B cell (primary cell): ENCODE results near the gene ZNF750. TPM values are rescaled to one million over a fixed set of nuclear protein-coding genes. Genes with fewer than 3 reads are reported as not detected.

Source experiments
- ATAC-seq: fragments of 200-7000 bp; cut with Tn5 transposase; one replicate; pipeline ENCODE4 v1.10.0; 2021; ENCODE audit warnings: low read depth, mild to moderate bottlenecking, moderate number of reproducible peaks, moderate library complexity
- CTCF ChIA-PET: fragments of 350-600 bp; sonication (Branson Sonifier 250); formaldehyde crosslinking; loops from one replicate; lab custom pipeline; 2021; ENCODE audit warnings: antibody characterized with exemption, inconsistent platforms; lab: Charles Lee
- POLR2A ChIA-PET: fragments of 350-600 bp; sonication (Branson Sonifier 250); formaldehyde crosslinking; loops from one replicate; lab custom pipeline; 2021; ENCODE audit warnings: antibody characterized with exemption; lab: Charles Lee
- DNase-seq: peaks from one replicate; pipeline ENCODE4 v3.0.0; 2013
- H2AFZ ChIP-seq: 2 replicates; pipeline ENCODE4 v1.6.1; 2012; ENCODE audit warnings: mild to moderate bottlenecking, low read depth, low read length; ENCODE audit not compliant: insufficient read depth, poor library complexity, severe bottlenecking
- H3K27ac ChIP-seq, 2 donors: 1 replicate in 1 of 2; 2 replicates in 1 of 2; pipeline ENCODE4 v1.5.1; 2012 to 2013; ENCODE audit warnings: low read length in 2 of 2, mild to moderate bottlenecking in 2 of 2, moderate library complexity in 1 of 2
- H3K27me3 ChIP-seq, 4 experiments: fragments of 200-600 bp in 1 of 4; sonication (generic) in 1 of 4; replicated peaks in 1 of 4; 1 replicate in 2 of 4; 2 replicates in 2 of 4; pipeline versions ENCODE4 v1.6.1 to v1.7.0; 2013 to 2016; ENCODE audit warnings: low read length in 3 of 4, mild to moderate bottlenecking in 2 of 4, mixed read lengths in 1 of 4, moderate library complexity in 1 of 4; ENCODE audit not compliant: insufficient read depth in 4 of 4, control insufficient read depth in 3 of 4; ENCODE audit errors: control extremely low read depth in 1 of 4
- H3K36me3 ChIP-seq, 2 experiments: replicated peaks in 1 of 2; 1 replicate in 1 of 2; 2 replicates in 1 of 2; pipeline versions ENCODE4 v1.6.1 to v1.7.1; 2013; ENCODE audit warnings: low read length in 1 of 2; ENCODE audit not compliant: insufficient read depth in 2 of 2, control insufficient read depth in 1 of 2; ENCODE audit errors: control extremely low read depth in 1 of 2, extremely low read depth in 1 of 2
- H3K4me1 ChIP-seq, 2 donors: fragments of 200-600 bp in 1 of 2; sonication (generic) in 1 of 2; 1 replicate in 1 of 2; 2 replicates in 1 of 2; pipeline versions ENCODE4 v1.5.1 to v1.6.1; 2013 to 2017; ENCODE audit warnings: low read length in 2 of 2; ENCODE audit not compliant: control insufficient read depth in 2 of 2, insufficient read depth in 2 of 2
- H3K4me2 ChIP-seq: replicated peaks from 2 replicates; pipeline ENCODE3; 2012; ENCODE audit warnings: mild to moderate bottlenecking, low read depth, low read length; ENCODE audit not compliant: poor library complexity, severe bottlenecking
- H3K4me3 ChIP-seq, 5 experiments: fragments of 200-600 bp in 1 of 5; sonication (generic) in 1 of 5; 1 replicate in 3 of 5; 2 replicates in 2 of 5; pipeline versions ENCODE4 v1.5.1 to v1.7.0; 2011 to 2016; ENCODE audit warnings: low read length in 4 of 5, mild to moderate bottlenecking in 4 of 5, low read depth in 2 of 5, control low read depth in 1 of 5, moderate library complexity in 1 of 5; ENCODE audit not compliant: insufficient read depth in 1 of 5; ENCODE audit errors: control extremely low read depth in 1 of 5, extremely low read depth in 1 of 5
- H3K79me2 ChIP-seq: fragments of 200-600 bp; sonication (generic); one replicate; pipeline ENCODE4 v1.6.0; 2016; ENCODE audit warnings: low read length; ENCODE audit not compliant: control insufficient read depth, insufficient read depth
- H3K9ac ChIP-seq: fragments of 200-600 bp; sonication (generic); 2 replicates; pipeline ENCODE4 v1.6.1; 2017; ENCODE audit warnings: mild to moderate bottlenecking, low read length, moderate library complexity
- H3K9me3 ChIP-seq, 3 donors: one replicate each; pipeline versions ENCODE4 v1.6.1 to v1.7.1; 2013; ENCODE audit warnings: low read length in 2 of 3; ENCODE audit not compliant: control insufficient read depth in 2 of 3, insufficient read depth in 1 of 3; ENCODE audit errors: control extremely low read depth in 1 of 3
- H4K20me1 ChIP-seq: 2 replicates; pipeline ENCODE4 v1.6.0; 2012; ENCODE audit warnings: mild to moderate bottlenecking, low read length; ENCODE audit not compliant: insufficient read depth, control insufficient read depth, poor library complexity, severe bottlenecking
- H3K27ac Mint-ChIP-seq: one replicate; pipeline ENCODE4 v1.8.0; 2021; ENCODE audit warnings: mixed read lengths
- H3K27me3 Mint-ChIP-seq: one replicate; pipeline ENCODE4 v1.8.0; 2021; ENCODE audit warnings: mixed read lengths
- H3K4me1 Mint-ChIP-seq: one replicate; pipeline ENCODE4 v1.8.0; 2021; ENCODE audit warnings: mixed read lengths
- H3K4me3 Mint-ChIP-seq: one replicate; pipeline ENCODE4 v1.8.0; 2021; ENCODE audit warnings: mixed read lengths
- H3K9me3 Mint-ChIP-seq: one replicate; pipeline ENCODE4 v1.8.0; 2022; ENCODE audit warnings: mixed read lengths; ENCODE audit not compliant: insufficient read depth
- EZH2 ChIP-seq: IDR thresholded peaks from 2 replicates; pipeline ENCODE4 v1.6.1; 2012; ENCODE audit warnings: borderline replicate concordance, low read depth, mild to moderate bottlenecking, moderate library complexity, low read length; ENCODE audit not compliant: insufficient read depth, poor library complexity, severe bottlenecking
- WGBS: methylation state at CpG from one replicate; pipeline ENCODE4 v1.1.5; 2013; ENCODE audit warnings: missing lambda C conversion rate; ENCODE audit not compliant: insufficient coverage; 5-methylcytosine and 5-hydroxymethylcytosine counted together
- intact Hi-C: fragments of 100-400 bp; cut with micrococcal nuclease; formaldehyde crosslinking; loops from one replicate; pipeline ENCODE4 v1.10.0; 2022
- polyA plus RNA-seq: library from polyadenylated mRNA; depleted of rRNA; stranded (reverse); fragments of >200 nt; gene quantifications from 2 replicates; pipeline ENCODE4 v1.2.3, GENCODE V29; 2012
- total RNA-seq, 2 donors: library from RNA; stranded (reverse); fragments of 120-200 nt in 1 of 2; gene quantifications; 1 replicate in 1 of 2; 2 replicates in 1 of 2; pipeline versions ENCODE4 v1.2.3 to v1.2.4, GENCODE V29; 2013 to 2022
- TF ChIP-seq, protein P1 (sequence below): fragments of 200-600 bp; IDR thresholded peaks from one replicate; pipeline ENCODE4 v1.8.0; 2022; ENCODE audit warnings: antibody characterized with exemption, mild to moderate bottlenecking

ZNF750 gene
- total and polyA plus RNA-seq, 2 donors (not counting 1 experiment from before 2014, with no cell fraction given): not detected

DNA sequence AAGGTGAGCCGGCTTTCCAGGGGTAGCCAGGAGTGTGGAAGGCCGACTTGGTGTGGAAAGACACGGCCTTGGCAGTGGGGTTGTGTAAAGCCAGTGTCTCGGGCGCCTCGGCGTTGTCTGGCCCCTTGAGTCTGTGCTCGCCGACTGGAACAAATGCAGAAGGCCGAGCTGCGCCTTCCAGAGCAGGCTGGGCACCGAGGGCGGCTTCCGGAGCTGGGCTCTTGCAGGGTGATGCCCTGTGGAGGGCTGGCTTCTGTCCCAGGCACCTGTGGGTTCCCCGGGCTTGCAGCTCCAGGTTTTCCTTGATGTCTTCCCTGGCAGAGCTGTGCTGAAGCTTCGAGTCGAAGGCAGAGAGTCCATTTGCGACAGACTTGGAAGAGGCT is 8.0 kb downstream of the ZNF750 start:
- POLR2A ChIA-PET: no interaction called here
- no peak for ATAC-seq
- TF ChIP-seq, protein P1, sequence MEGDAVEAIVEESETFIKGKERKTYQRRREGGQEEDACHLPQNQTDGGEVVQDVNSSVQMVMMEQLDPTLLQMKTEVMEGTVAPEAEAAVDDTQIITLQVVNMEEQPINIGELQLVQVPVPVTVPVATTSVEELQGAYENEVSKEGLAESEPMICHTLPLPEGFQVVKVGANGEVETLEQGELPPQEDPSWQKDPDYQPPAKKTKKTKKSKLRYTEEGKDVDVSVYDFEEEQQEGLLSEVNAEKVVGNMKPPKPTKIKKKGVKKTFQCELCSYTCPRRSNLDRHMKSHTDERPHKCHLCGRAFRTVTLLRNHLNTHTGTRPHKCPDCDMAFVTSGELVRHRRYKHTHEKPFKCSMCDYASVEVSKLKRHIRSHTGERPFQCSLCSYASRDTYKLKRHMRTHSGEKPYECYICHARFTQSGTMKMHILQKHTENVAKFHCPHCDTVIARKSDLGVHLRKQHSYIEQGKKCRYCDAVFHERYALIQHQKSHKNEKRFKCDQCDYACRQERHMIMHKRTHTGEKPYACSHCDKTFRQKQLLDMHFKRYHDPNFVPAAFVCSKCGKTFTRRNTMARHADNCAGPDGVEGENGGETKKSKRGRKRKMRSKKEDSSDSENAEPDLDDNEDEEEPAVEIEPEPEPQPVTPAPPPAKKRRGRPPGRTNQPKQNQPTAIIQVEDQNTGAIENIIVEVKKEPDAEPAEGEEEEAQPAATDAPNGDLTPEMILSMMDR: no peak
- no peak for TF ChIP-seq EZH2
- Histone ChIP-seq H3K4me1 (no peaks in the 10 kb centered on the region), H3K27ac (no peak overlapping the region), H3K4me2 (no peak overlapping the region), H3K36me3 (peaks cover 0 to 18% of the 10 kb centered on the region in 2 experiments), H3K4me3 (no peak overlapping the region), H3K9me3 (no peaks in the 10 kb centered on the region), H4K20me1 (no peaks in the 10 kb centered on the region), H3K79me2 (no peaks in the 10 kb centered on the region), H2AFZ (no peak overlapping the region), H3K9ac (no peak overlapping the region), H3K27me3 (no peaks in the 10 kb centered on the region)
- H3K27me3 Mint-ChIP-seq: no peaks in the 10 kb centered on the region
- H3K4me1 Mint-ChIP-seq: no peaks in the 10 kb centered on the region
- intact Hi-C loops: no loop called here
- no peak overlapping the region for H3K4me3 Mint-ChIP-seq
- DNase-seq: no peak
- H3K9me3 Mint-ChIP-seq: no peaks in the 10 kb centered on the region
- CTCF ChIA-PET: no interaction called here
- H3K27ac Mint-ChIP-seq: no peak overlapping the region
- WGBS: 98% methylated on average over 18 of the region's 18 CpGs

DNA sequence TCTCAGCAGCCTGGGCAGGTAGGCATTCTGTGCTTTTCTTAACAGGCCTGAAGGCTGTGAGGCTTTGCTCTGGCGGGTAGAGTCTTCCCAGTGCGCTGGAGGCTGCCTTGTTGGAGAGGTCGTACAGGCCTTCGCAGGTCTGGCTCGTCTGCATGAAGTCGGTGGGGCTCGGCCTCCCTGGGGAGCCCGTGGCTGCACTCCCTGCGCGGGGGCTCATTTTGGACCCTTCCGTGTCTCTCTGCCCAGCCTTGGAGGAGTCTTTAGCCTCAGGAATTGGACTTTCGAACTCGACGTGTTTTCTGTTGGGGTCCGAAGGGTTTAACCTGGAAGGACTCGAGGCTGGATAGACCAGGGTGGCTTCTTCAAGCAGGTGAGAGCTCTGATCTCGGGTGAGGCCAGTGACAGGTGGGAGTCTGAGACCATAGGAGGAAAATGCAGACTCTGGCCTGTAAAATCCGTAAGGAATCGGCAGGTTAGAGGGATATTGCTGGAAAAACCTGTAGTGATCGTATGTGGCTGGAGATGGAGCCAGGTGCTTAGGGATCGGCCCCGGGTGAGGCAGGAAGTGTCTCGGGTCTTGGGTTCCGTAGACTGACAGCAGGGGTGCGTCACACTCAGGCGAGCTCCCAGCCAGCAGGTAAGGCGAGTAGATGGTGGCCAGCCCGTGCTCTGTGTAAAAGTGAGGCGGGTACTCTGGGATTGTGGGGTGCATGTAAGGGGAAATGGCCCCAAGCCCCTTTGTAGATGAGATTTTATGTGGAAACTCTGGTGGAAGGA is 8.6 kb downstream of the ZNF750 start:
- Histone ChIP-seq H3K4me3 (no peak overlapping the region), H3K9ac (no peak overlapping the region), H3K4me2 (no peak overlapping the region), H2AFZ (no peak overlapping the region), H3K79me2 (no peaks in the 10 kb centered on the region), H4K20me1 (no peaks in the 10 kb centered on the region), H3K9me3 (no peaks in the 10 kb centered on the region), H3K4me1 (no peaks in the 10 kb centered on the region), H3K27me3 (no peaks in the 10 kb centered on the region), H3K36me3 (peaks cover 0 to 18% of the 10 kb centered on the region in 2 experiments), H3K27ac (no peak overlapping the region)
- Mint-ChIP-seq H3K4me1 (no peaks in the 10 kb centered on the region), H3K27ac (no peak overlapping the region), H3K4me3 (no peak overlapping the region), H3K9me3 (no peaks in the 10 kb centered on the region), H3K27me3 (no peaks in the 10 kb centered on the region)
- 96% methylated on average over 29 of the region's 29 CpGs for WGBS
- intact Hi-C loops: no loop called here
- no peak for DNase-seq
- no peak for ATAC-seq
- ChIA-PET POLR2A (no interaction called here), CTCF (no interaction called here)
- TF ChIP-seq, protein P1: no peak
- no peak for TF ChIP-seq EZH2
